AG04449 (cell line): ENCODE data around the gene UTP4.

Experiments used
- CTCF ChIA-PET: fragments of 350-600 bp; formaldehyde crosslinking; extraction: SDS; loops from one replicate; lab custom pipeline; 2021; ENCODE audit warnings: antibody characterized with exemption; lab: Yijun Ruan, JAX
- POLR2A ChIA-PET: fragments of 400-600, 350-600 bp; formaldehyde crosslinking; extraction: SDS; loops from one replicate; lab custom pipeline; 2020; ENCODE audit warnings: antibody characterized with exemption, inconsistent platforms; lab: Yijun Ruan, JAX
- DNase-seq: peaks from one replicate; pipeline ENCODE4 v3.0.0-alpha.2; 2010; ENCODE audit warnings: low read depth, low spot score
- H3K4me3 ChIP-seq: 2 replicates; pipeline ENCODE4 v1.5.1; 2011; ENCODE audit warnings: low read depth, mild to moderate bottlenecking, control low read depth, low read length
- CTCF ChIP-seq: IDR thresholded peaks from one replicate; pipeline ENCODE4 v1.5.1; 2011; ENCODE audit warnings: mild to moderate bottlenecking, moderate library complexity, low read length, control low read depth, inconsistent platforms; ENCODE audit not compliant: insufficient read depth; ENCODE audit errors: missing control alignments

The UTP4 gene

GRCh38 chr16:69166221-69166833 lies 33.9 kb downstream of the UTP4 start:
- no peak overlapping the region for H3K4me3 ChIP-seq
- DNase-seq, result no peak
- no peak for TF ChIP-seq CTCF
- POLR2A ChIA-PET, result interaction anchor here (1.1 to 1.3 kb wide), 2 partner anchors 9 to 22 kb away, joined by 3 to 4 read pairs; no protein-coding TSS in a partner anchor
- CTCF ChIA-PET, result interaction anchor here (0.9 to 5.6 kb wide), 6 partner anchors 9 to 157 kb away, joined by 3 to 44 read pairs (median 12); no protein-coding TSS in a partner anchor

- H3K4me3 ChIP-seq, result no peak overlapping the region
- TF ChIP-seq CTCF, result no peak
- POLR2A ChIA-PET, result interaction anchor here (0.7 to 1.1 kb wide), 2 partner anchors 13 to 21 kb away, joined by 3 to 4 read pairs; no protein-coding TSS in a partner anchor
- CTCF ChIA-PET, result interaction anchor here (0.6 to 5.6 kb wide), 12 partner anchors 9 to 320 kb away, joined by 3 to 44 read pairs (median 3); no protein-coding TSS in a partner anchor
- DNase-seq, result no peak
These were observed 34.8 kb downstream of the UTP4 start for GRCh38 chr16:69166946-69167930.

GRCh38 chr16:69169051-69169450 lies 36.6 kb downstream of the UTP4 start:
- no peak for TF ChIP-seq CTCF
- POLR2A ChIA-PET, result interaction anchor here (0.7 kb wide), 1 partner anchor 146 kb away, joined by 3 read pairs; no protein-coding TSS in a partner anchor
- no peak overlapping the region for H3K4me3 ChIP-seq
- CTCF ChIA-PET, result interaction anchor here (1.0 to 5.6 kb wide), 4 partner anchors 11 to 118 kb away, joined by 3 to 44 read pairs (median 28); no protein-coding TSS in a partner anchor
- no peak for DNase-seq

- DNase-seq, result no peak
- H3K4me3 ChIP-seq, result no peak overlapping the region
- ChIA-PET POLR2A (interaction anchor here (0.7 kb wide), 1 partner anchor 146 kb away, joined by 3 read pairs; no protein-coding TSS in a partner anchor), CTCF (interaction anchor here (5.1 to 5.6 kb wide), 2 partner anchors 19 to 117 kb away, joined by 39 to 44 read pairs; no protein-coding TSS in a partner anchor)
- no peak for TF ChIP-seq CTCF
These were observed 37.3 kb downstream of the UTP4 start for GRCh38 chr16:69169607-69170352.

- POLR2A ChIA-PET, result no interaction called here
- no peak for TF ChIP-seq CTCF
- DNase-seq, result peak; percentile 47
- H3K4me3 ChIP-seq, result no peak overlapping the region
- CTCF ChIA-PET, result no interaction called here
These were observed 39.1 kb downstream of the UTP4 start for GRCh38 chr16:69171325-69172084.
